GM12801 (cell line): ENCODE results near the gene SF3A1.

Source experiments
- CTCF ChIP-seq: IDR thresholded peaks from one replicate; pipeline ENCODE4 v1.5.1; 2011; ENCODE audit warnings: control low read depth; ENCODE audit not compliant: insufficient read length; ENCODE audit errors: extremely low read depth

Gene SF3A1

GRCh38 chr22:30285176-30285845, 71.4 kb downstream of the SF3A1 start:
- no peak for TF ChIP-seq CTCF

- no peak for TF ChIP-seq CTCF
Observed at GRCh38 chr22:30284666-30285065, 72.0 kb downstream of the SF3A1 start.

- TF ChIP-seq CTCF: no peak
Observed at GRCh38 chr22:30284172-30284571, 72.5 kb downstream of the SF3A1 start.

GRCh38 chr22:30283342-30283741, 73.4 kb downstream of the SF3A1 start:
- TF ChIP-seq CTCF: no peak

GRCh38 chr22:30282616-30283046, 74.1 kb downstream of the SF3A1 start:
- TF ChIP-seq CTCF: no peak
